ENCODE measurements around the gene NSD2.

DNA sequence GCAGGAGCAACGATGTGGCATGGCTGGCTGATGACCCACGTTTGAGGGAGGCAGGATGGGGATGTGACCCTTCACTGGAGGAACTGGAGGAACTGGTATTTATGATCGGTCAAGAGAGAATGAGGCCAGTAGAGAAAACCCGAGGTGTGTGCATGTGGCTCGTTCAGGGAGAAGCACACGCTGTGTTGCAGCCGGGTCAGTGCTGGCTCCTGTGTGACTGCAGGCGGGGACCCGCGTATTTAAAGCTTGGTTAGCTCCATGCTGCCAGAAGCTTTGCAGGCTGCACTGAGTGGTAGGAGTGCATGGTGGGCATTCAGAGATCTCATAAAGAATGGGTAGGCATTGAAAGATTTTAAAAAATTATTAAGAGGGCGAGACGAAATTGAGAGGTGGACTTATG lies 85.4 kb downstream of the NSD2 start:
- TF ChIP-seq POLR2AphosphoS5 (IDR thresholded peaks at IDR 0.05; ENCODE audit: borderline replicate concordance, low read depth, low read length) (no peak), EZH2 (IDR thresholded peaks at IDR 0.05) (no peak)
